CD4-positive, alpha-beta T cell (primary cell): ENCODE measurements around the gene TRPM5. TPM values are rescaled to one million over a fixed set of nuclear protein-coding genes. Genes with fewer than 3 reads are reported as not detected.

ENCODE experiments used
- ATAC-seq: fragments of 200-7000 bp; cut with Tn5 transposase; one replicate; pipeline ENCODE4 v1.10.0; 2022; ENCODE audit warnings: mild to moderate bottlenecking; ENCODE audit not compliant: poor library complexity
- CTCF ChIA-PET: fragments of 350-600 bp; sonication (Branson Sonifier 250); formaldehyde crosslinking; loops from one replicate; lab custom pipeline; 2021; ENCODE audit warnings: antibody characterized with exemption, inconsistent platforms; lab: Charles Lee
- POLR2A ChIA-PET: fragments of 350-600 bp; sonication (Branson Sonifier 250); formaldehyde crosslinking; loops from one replicate; lab custom pipeline; 2021; ENCODE audit warnings: antibody characterized with exemption, inconsistent platforms; lab: Charles Lee
- DNase-seq, 14 experiments: peaks; one replicate each; pipeline ENCODE4 v3.0.0-alpha.2; 2013 to 2020; ENCODE audit warnings: mixed read lengths in 2 of 14
- H3K27ac ChIP-seq, 2 donors: one replicate each; pipeline versions ENCODE4 v1.5.1 to v1.7.0; 2013; ENCODE audit warnings: low read length in 2 of 2, low read depth in 1 of 2, mild to moderate bottlenecking in 1 of 2
- H3K27me3 ChIP-seq, 2 experiments: 1 replicate in 1 of 2; 2 replicates in 1 of 2; pipeline versions ENCODE4 v1.6.1 to v1.7.0; 2013; ENCODE audit warnings: low read length in 2 of 2, control low read depth in 1 of 2, mild to moderate bottlenecking in 1 of 2, moderate library complexity in 1 of 2; ENCODE audit not compliant: insufficient read depth in 2 of 2, control insufficient read depth in 1 of 2
- H3K36me3 ChIP-seq: one replicate; pipeline ENCODE4 v1.6.1; 2013; ENCODE audit warnings: low read length, control low read depth; ENCODE audit not compliant: insufficient read depth
- H3K4me1 ChIP-seq: one replicate; pipeline ENCODE4 v1.6.1; 2013; ENCODE audit warnings: low read length, control low read depth; ENCODE audit not compliant: insufficient read depth
- H3K4me3 ChIP-seq: one replicate; pipeline ENCODE4 v1.5.1; 2013; ENCODE audit warnings: mild to moderate bottlenecking, low read length, moderate library complexity
- H3K9me3 ChIP-seq, 2 experiments: 1 replicate in 1 of 2; 2 replicates in 1 of 2; pipeline versions ENCODE4 v1.6.1 to v1.7.0; 2013; ENCODE audit warnings: low read length in 2 of 2, mild to moderate bottlenecking in 2 of 2, control low read depth in 1 of 2, moderate library complexity in 1 of 2; ENCODE audit not compliant: control insufficient read depth in 1 of 2, insufficient read depth in 1 of 2
- H3K27ac Mint-ChIP-seq: one replicate; pipeline ENCODE4 v1.8.0; 2020; ENCODE audit warnings: mixed read lengths
- H3K27me3 Mint-ChIP-seq: one replicate; pipeline ENCODE4 v1.8.0; 2021; ENCODE audit warnings: mixed read lengths
- H3K36me3 Mint-ChIP-seq: one replicate; pipeline ENCODE4 v1.8.0; 2021; ENCODE audit warnings: low read depth, mixed read lengths
- H3K4me1 Mint-ChIP-seq: one replicate; pipeline ENCODE4 v1.8.0; 2021; ENCODE audit warnings: low read depth, mixed read lengths
- H3K4me3 Mint-ChIP-seq: one replicate; pipeline ENCODE4 v1.8.0; 2020; ENCODE audit warnings: mild to moderate bottlenecking, mixed read lengths
- H3K9me3 Mint-ChIP-seq: one replicate; pipeline ENCODE4 v1.8.0; 2020; ENCODE audit warnings: mixed read lengths
- CTCF ChIP-seq: fragments of 200-600 bp; IDR thresholded peaks from one replicate; pipeline ENCODE4 v1.8.0; 2022; ENCODE audit warnings: antibody characterized with exemption, mild to moderate bottlenecking
- intact Hi-C, 2 experiments: fragments of 100-400 bp; cut with DNase I in 1 of 2; cut with micrococcal nuclease in 1 of 2; formaldehyde crosslinking; loops; one replicate each; pipeline versions ENCODE4 v1.15.1 to v1.9.0; 2023 to 2025; cut with DNase I, micrococcal nuclease
- total RNA-seq, 174 experiments: library from RNA in 2 of 174; stranded (reverse) in 2 of 174; gene quantifications; one replicate each; pipeline ENCODE4 v1.2.3 and lab custom pipeline; 2021 to 2026

TRPM5 gene
- total RNA-seq, 2 experiments from 2014 or later, result 0.91 to 1.3 TPM

GRCh38 chr11:2474059-2474901 lies 30.0 kb upstream of the TRPM5 start:
- ChIA-PET POLR2A (no interaction called here), CTCF (no interaction called here)
- Mint-ChIP-seq H3K9me3 (no peaks in the 10 kb centered on the region), H3K4me3 (no peak overlapping the region), H3K27me3 (no peaks in the 10 kb centered on the region), H3K27ac (no peak overlapping the region), H3K4me1 (peaks cover 26% of the 10 kb centered on the region), H3K36me3 (peaks cover 38% of the 10 kb centered on the region)
- H3K4me1 ChIP-seq, result no peaks in the 10 kb centered on the region
- no peak overlapping the region for H3K4me3 ChIP-seq
- ATAC-seq, result no peak
- intact Hi-C loops, result no loop called here
- H3K9me3 ChIP-seq, result peaks cover 0 to 9% of the 10 kb centered on the region in 2 experiments
- TF ChIP-seq CTCF, result no peak
- H3K27me3 ChIP-seq, result no peaks in the 10 kb centered on the region
- DNase-seq, result no peak
- no peak overlapping the region for H3K27ac ChIP-seq
- no peaks in the 10 kb centered on the region for H3K36me3 ChIP-seq

- intact Hi-C loops, result no loop called here
These were observed 29.2 kb upstream of the TRPM5 start for GRCh38 chr11:2473361-2474058.

More at GRCh38 chr11:2473361-2474058, 29.2 kb upstream of the TRPM5 start:
- no peak overlapping the region for H3K27ac ChIP-seq
- ChIA-PET POLR2A (no interaction called here), CTCF (no interaction called here)
- no peak overlapping the region for H3K4me3 Mint-ChIP-seq
- peaks cover 8% of the 10 kb centered on the region for H3K4me1 ChIP-seq
- H3K27me3 ChIP-seq, result no peaks in the 10 kb centered on the region
- ATAC-seq (no peak), DNase-seq (no peak)
- no peaks in the 10 kb centered on the region for H3K27me3 Mint-ChIP-seq
- peaks cover 34% of the 10 kb centered on the region for H3K4me1 Mint-ChIP-seq
- no peak for TF ChIP-seq CTCF
- no peak overlapping the region for H3K27ac Mint-ChIP-seq
- H3K9me3 ChIP-seq, result peaks cover 0 to 4% of the 10 kb centered on the region in 2 experiments
- peaks cover 30% of the 10 kb centered on the region for H3K36me3 Mint-ChIP-seq
- no peaks in the 10 kb centered on the region for H3K9me3 Mint-ChIP-seq
- no peaks in the 10 kb centered on the region for H3K36me3 ChIP-seq
- no peak overlapping the region for H3K4me3 ChIP-seq
